SK-N-SH (cell line): ENCODE measurements around the gene SLC2A10. TPM values are rescaled to one million over a fixed set of nuclear protein-coding genes. Genes with fewer than 3 reads are reported as not detected.

ENCODE experiments used
- CTCF ChIA-PET: fragments of 300-600, 350-600 bp; formaldehyde crosslinking; extraction: SDS; loops from one replicate; lab custom pipeline; 2021; lab: Yijun Ruan, JAX
- POLR2A ChIA-PET: fragments of 350-600 bp; sonication (Branson Sonifier 250); formaldehyde crosslinking; extraction: SDS; loops from one replicate; lab custom pipeline; 2020; ENCODE audit warnings: antibody characterized with exemption, inconsistent platforms; lab: Yijun Ruan, JAX
- DNase-seq: peaks from one replicate; pipeline ENCODE4 v3.0.0; 2012
- H2AFZ ChIP-seq: fragments of 200-600 bp; sonication (generic); 2 replicates; pipeline ENCODE4 v1.8.1; 2016; ENCODE audit warnings: antibody characterized with exemption, mild to moderate bottlenecking, low read depth
- H3F3A ChIP-seq: fragments of 200-600 bp; sonication (generic); replicated peaks from 2 replicates; pipeline ENCODE3; 2016; ENCODE audit warnings: antibody characterized with exemption, mild to moderate bottlenecking; ENCODE audit not compliant: insufficient read depth
- H3K27ac ChIP-seq, 2 experiments: fragments of 200-500 bp in 1 of 2; fragments of 200-600 bp in 1 of 2; sonication (Bioruptor generic) in 1 of 2; sonication (generic), shearing (Covaris generic) in 1 of 2; 2 replicates each; pipeline versions ENCODE4 v1.5.1 to v1.6.1; 2014 to 2016; ENCODE audit warnings: low read depth in 2 of 2, inconsistent platforms in 1 of 2, low read length in 1 of 2, mild to moderate bottlenecking in 1 of 2, mixed read lengths in 1 of 2
- H3K27me3 ChIP-seq: fragments of 200-600 bp; sonication (generic), shearing (Covaris generic); 2 replicates; pipeline ENCODE4 v1.6.1; 2016; ENCODE audit warnings: mixed run types; ENCODE audit not compliant: insufficient read depth
- H3K36me3 ChIP-seq, 2 experiments: fragments of 200-500 bp in 1 of 2; fragments of 200-600 bp in 1 of 2; sonication (Bioruptor generic) in 1 of 2; sonication (generic) in 1 of 2; replicated peaks in 1 of 2; 2 replicates each; pipeline versions ENCODE3 to v1.5.1; 2014 to 2016; ENCODE audit warnings: low read length in 1 of 2, mild to moderate bottlenecking in 1 of 2; ENCODE audit not compliant: insufficient read depth in 2 of 2, control insufficient read depth in 1 of 2
- H3K4me1 ChIP-seq, 2 experiments: fragments of 200-500 bp in 1 of 2; fragments of 200-600 bp in 1 of 2; sonication (Bioruptor generic) in 1 of 2; sonication (generic), shearing (Covaris generic) in 1 of 2; 2 replicates each; pipeline versions ENCODE4 v1.5.1 to v1.6.1; 2014 to 2016; ENCODE audit warnings: low read depth in 1 of 2, low read length in 1 of 2, mixed run types in 1 of 2; ENCODE audit not compliant: insufficient read depth in 2 of 2, control insufficient read depth in 1 of 2
- H3K4me2 ChIP-seq: fragments of 200-600 bp; sonication (generic), shearing (Covaris generic); 2 replicates; pipeline ENCODE4 v1.6.1; 2017; ENCODE audit warnings: mixed run types
- H3K4me3 ChIP-seq, 2 experiments: fragments of 200-500 bp in 1 of 2; fragments of 200-600 bp in 1 of 2; sonication (Bioruptor generic) in 1 of 2; sonication (generic), shearing (Covaris generic) in 1 of 2; 2 replicates each; pipeline versions ENCODE4 v1.5.1 to v1.8.1; 2014 to 2016; ENCODE audit warnings: low read depth in 2 of 2, inconsistent platforms in 1 of 2, low read length in 1 of 2, mild to moderate bottlenecking in 1 of 2, mixed read lengths in 1 of 2, moderate library complexity in 1 of 2
- H3K79me2 ChIP-seq: fragments of 200-600 bp; sonication (generic); 2 replicates; pipeline ENCODE4 v1.8.1; 2017; ENCODE audit warnings: mild to moderate bottlenecking; ENCODE audit not compliant: insufficient read depth
- H3K9ac ChIP-seq: fragments of 200-600 bp; sonication (generic); 2 replicates; pipeline ENCODE4 v1.6.1; 2017; ENCODE audit warnings: mixed run types
- H3K9me2 ChIP-seq: fragments of 200-600 bp; sonication (generic); 2 replicates; pipeline ENCODE4 v1.6.1; 2017; ENCODE audit warnings: mixed run types
- H3K9me3 ChIP-seq: fragments of 200-600 bp; sonication (generic); 2 replicates; pipeline ENCODE4 v1.6.1; 2017; ENCODE audit warnings: mixed run types, mild to moderate bottlenecking, moderate library complexity
- H4K20me1 ChIP-seq: fragments of 200-600 bp; sonication (generic); 2 replicates; pipeline ENCODE4 v1.6.1; 2017; ENCODE audit warnings: mild to moderate bottlenecking, mixed run types; ENCODE audit not compliant: insufficient read depth
- CHD2 ChIP-seq: fragments of 150-350 bp; IDR thresholded peaks from 2 replicates; pipeline ENCODE4 v1.6.1; 2018; ENCODE audit warnings: low read length; ENCODE audit not compliant: partially characterized antibody
- FOSL2 ChIP-seq: IDR thresholded peaks from 2 replicates; pipeline ENCODE4 v1.4.0; 2012; ENCODE audit warnings: low read depth, mild to moderate bottlenecking, moderate library complexity, borderline replicate concordance
- FOXJ3 ChIP-seq: sonication (generic); formaldehyde crosslinking; IDR thresholded peaks from 2 replicates; pipeline ENCODE4 v1.5.1; 2020; ENCODE audit warnings: mild to moderate bottlenecking, missing genetic modification reagents
- GABPA ChIP-seq: IDR thresholded peaks from 2 replicates; pipeline ENCODE4 v1.4.0; 2012; ENCODE audit warnings: low read depth, mild to moderate bottlenecking
- NFIC ChIP-seq: IDR thresholded peaks from 2 replicates; pipeline ENCODE4 v1.4.0; 2012; ENCODE audit warnings: borderline replicate concordance
- NRF1 ChIP-seq: IDR thresholded peaks from 2 replicates; pipeline ENCODE4 v1.6.1; 2012; ENCODE audit warnings: low read depth, mild to moderate bottlenecking, low read length
- POLR2AphosphoS5 ChIP-seq: IDR thresholded peaks from 2 replicates; pipeline ENCODE4 v1.6.1; 2012; ENCODE audit warnings: low read depth, low read length
- RFX5 ChIP-seq: IDR thresholded peaks from 2 replicates; pipeline ENCODE4 v1.6.1; 2012; ENCODE audit warnings: mild to moderate bottlenecking, improper control_type of control experiment, low read length
- TEAD4 ChIP-seq: IDR thresholded peaks from 2 replicates; pipeline ENCODE4 v1.4.0; 2012; ENCODE audit warnings: mild to moderate bottlenecking, borderline replicate concordance; ENCODE audit not compliant: insufficient read depth
- YY1 ChIP-seq: IDR thresholded peaks from 2 replicates; pipeline ENCODE4 v1.4.0; 2012; ENCODE audit warnings: low read depth, mild to moderate bottlenecking
- WGBS: methylation state at CpG from one replicate; pipeline ENCODE4 v1.1.6; 2017; ENCODE audit warnings: low lambda C conversion rate; 5-methylcytosine and 5-hydroxymethylcytosine counted together
- polyA plus RNA-seq, 3 experiments: library from polyadenylated mRNA; depleted of rRNA; stranded (reverse); fragments of >200 nt; gene quantifications; 2 replicates each; pipeline ENCODE4 v1.2.3, GENCODE V29; 2012
- TF ChIP-seq, protein P1 (sequence below): IDR thresholded peaks from 2 replicates; pipeline ENCODE4; 2012

The SLC2A10 gene
- polyA plus RNA-seq, 1 of the 3 experiments (the other 2 are of a cell fraction) = 12.6 TPM

- TF ChIP-seq, protein P1, sequence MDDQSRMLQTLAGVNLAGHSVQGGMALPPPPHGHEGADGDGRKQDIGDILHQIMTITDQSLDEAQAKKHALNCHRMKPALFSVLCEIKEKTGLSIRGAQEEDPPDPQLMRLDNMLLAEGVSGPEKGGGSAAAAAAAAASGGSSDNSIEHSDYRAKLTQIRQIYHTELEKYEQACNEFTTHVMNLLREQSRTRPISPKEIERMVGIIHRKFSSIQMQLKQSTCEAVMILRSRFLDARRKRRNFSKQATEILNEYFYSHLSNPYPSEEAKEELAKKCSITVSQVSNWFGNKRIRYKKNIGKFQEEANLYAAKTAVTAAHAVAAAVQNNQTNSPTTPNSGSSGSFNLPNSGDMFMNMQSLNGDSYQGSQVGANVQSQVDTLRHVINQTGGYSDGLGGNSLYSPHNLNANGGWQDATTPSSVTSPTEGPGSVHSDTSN = no peak
- TF ChIP-seq FOXJ3 (CRISPR knock-in tag) (no peak), RFX5 (no peak)
These were observed 65.6 kb downstream of the SLC2A10 start (continued) for GRCh38 chr20:46774943-46775560.

- Histone ChIP-seq H3K9ac (no peak overlapping the region), H3K27me3 (peaks cover 6% of the 10 kb centered on the region; the same call in 1 of the 2 replicates), H3K79me2 (no peaks in the 10 kb centered on the region), H4K20me1 (no peaks in the 10 kb centered on the region), H3K9me3 (no peaks in the 10 kb centered on the region)
- 82% methylated on average over 1 of the region's 1 CpG for WGBS
- CTCF ChIA-PET = interaction anchor here (1.1 kb wide), 1 partner anchor 527 kb away, joined by 4 read pairs; no protein-coding TSS in a partner anchor
- no peak for TF ChIP-seq NRF1
- no peak for TF ChIP-seq POLR2AphosphoS5
- no peak for TF ChIP-seq GABPA
- TF ChIP-seq, all 33 proteins: peak for 0
- Histone ChIP-seq H3K4me2 (no peak overlapping the region), H3K4me1 (peaks cover 0 to 3% of the 10 kb centered on the region in 2 experiments; a peak in 1 of 4 replicates), H3F3A (no peaks in the 10 kb centered on the region), H3K4me3 (no peak overlapping the region), H3K36me3 (no peaks in the 10 kb centered on the region), H3K9me2 (no peaks in the 10 kb centered on the region), H2AFZ (no peak overlapping the region), H3K27ac (no peak overlapping the region)
- DNase-seq = no peak
- POLR2A ChIA-PET = no interaction called here
These were observed 66.4 kb downstream of the SLC2A10 start for GRCh38 chr20:46775806-46776205.

- Histone ChIP-seq H3K9me3 (no peaks in the 10 kb centered on the region), H3K4me1 (peaks cover 0 to 3% of the 10 kb centered on the region in 2 experiments; a peak in 1 of 4 replicates), H3K9ac (no peak overlapping the region), H3K27ac (no peak overlapping the region), H4K20me1 (no peaks in the 10 kb centered on the region), H2AFZ (no peak overlapping the region), H3K4me3 (no peak overlapping the region), H3K27me3 (peaks cover 6% of the 10 kb centered on the region; the same call in 1 of the 2 replicates), H3K36me3 (no peaks in the 10 kb centered on the region), H3K4me2 (no peak overlapping the region), H3K79me2 (no peaks in the 10 kb centered on the region), H3F3A (no peaks in the 10 kb centered on the region), H3K9me2 (no peaks in the 10 kb centered on the region)
- ChIA-PET CTCF (interaction anchor here (0.6 to 1.4 kb wide), 6 partner anchors 9 to 90 kb away, joined by 3 to 4 read pairs (median 4); no protein-coding TSS in a partner anchor), POLR2A (no interaction called here)
- 26% methylated on average over 7 of the region's 7 CpGs for WGBS
- TF ChIP-seq YY1 (no peak), FOSL2 (no peak), CHD2 (no peak), TEAD4 (no peak), NFIC (no peak)
- DNase-seq = no peak
These were observed 67.9 kb downstream of the SLC2A10 start for GRCh38 chr20:46777331-46777730.
